ENCODE measurements around the gene ZNF653. TPM values are rescaled to one million over a fixed set of nuclear protein-coding genes. Genes with fewer than 3 reads are reported as not detected.
"Not testable (repeated sequence)": the region's sequence is repeated elsewhere in the genome, so short reads cannot be mapped to it uniquely, and the experiment has no call there.

ZNF653 gene
- total RNA-seq, 1 donor from 2014 or later = 16.5 TPM

DNA sequence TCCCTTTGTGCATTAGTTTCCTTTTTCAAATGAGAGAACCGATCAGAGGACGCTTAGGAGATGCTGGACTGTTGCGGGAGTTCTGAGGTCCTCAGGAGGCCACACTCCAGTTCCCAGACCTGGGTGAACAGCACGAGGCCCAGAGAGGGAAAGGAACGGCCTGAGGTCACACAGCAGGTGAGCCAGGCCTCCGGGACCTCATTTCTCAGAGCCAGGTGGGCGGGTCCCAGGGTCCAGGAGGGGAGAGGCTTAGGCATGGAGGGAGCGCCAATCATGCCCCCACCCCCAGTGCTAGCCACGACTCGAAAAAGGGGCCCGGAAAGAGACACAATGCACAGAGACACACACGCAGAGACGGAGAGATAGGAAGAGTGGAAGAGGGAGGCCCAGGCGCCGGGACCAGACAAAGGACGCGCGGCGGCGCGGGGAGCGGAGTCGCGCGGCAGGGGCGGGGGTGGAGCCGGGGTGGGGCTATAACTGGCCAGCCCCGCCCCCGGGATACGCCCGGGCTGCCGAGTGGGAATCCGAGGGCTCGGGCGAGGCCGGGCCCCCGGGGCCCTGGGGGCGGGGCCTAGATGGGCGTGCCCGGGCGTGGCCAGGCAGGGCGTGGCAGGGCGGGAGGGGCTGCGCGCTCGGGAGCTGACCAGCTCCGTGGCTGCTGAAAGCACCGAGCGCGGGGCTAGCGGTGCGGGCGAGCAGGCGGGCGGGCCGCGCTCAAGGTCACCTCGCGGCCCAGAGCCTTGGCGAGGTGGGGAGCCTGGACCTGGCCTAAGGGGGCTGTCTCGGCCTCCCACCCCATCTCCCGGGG, 26.3 kb downstream of the ZNF653 start:
- TF ChIP-seq, protein P1, sequence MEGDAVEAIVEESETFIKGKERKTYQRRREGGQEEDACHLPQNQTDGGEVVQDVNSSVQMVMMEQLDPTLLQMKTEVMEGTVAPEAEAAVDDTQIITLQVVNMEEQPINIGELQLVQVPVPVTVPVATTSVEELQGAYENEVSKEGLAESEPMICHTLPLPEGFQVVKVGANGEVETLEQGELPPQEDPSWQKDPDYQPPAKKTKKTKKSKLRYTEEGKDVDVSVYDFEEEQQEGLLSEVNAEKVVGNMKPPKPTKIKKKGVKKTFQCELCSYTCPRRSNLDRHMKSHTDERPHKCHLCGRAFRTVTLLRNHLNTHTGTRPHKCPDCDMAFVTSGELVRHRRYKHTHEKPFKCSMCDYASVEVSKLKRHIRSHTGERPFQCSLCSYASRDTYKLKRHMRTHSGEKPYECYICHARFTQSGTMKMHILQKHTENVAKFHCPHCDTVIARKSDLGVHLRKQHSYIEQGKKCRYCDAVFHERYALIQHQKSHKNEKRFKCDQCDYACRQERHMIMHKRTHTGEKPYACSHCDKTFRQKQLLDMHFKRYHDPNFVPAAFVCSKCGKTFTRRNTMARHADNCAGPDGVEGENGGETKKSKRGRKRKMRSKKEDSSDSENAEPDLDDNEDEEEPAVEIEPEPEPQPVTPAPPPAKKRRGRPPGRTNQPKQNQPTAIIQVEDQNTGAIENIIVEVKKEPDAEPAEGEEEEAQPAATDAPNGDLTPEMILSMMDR (IDR thresholded peaks at IDR 0.05; ENCODE audit: unreplicated experiment) = no peak
- H3K27ac Mint-ChIP-seq = no peak overlapping the region
- peaks cover 68% of the 10 kb centered on the region for H3K27me3 Mint-ChIP-seq (ENCODE audit: low read depth)
- DNase-seq (ENCODE audit: low spot score in 2 of 2, unreplicated experiment in 2 of 2) = no peak
- no peaks in the 10 kb centered on the region for H3K9me3 Mint-ChIP-seq
- H3K36me3 Mint-ChIP-seq = peaks cover 3% of the 10 kb centered on the region
- H3K4me1 Mint-ChIP-seq = peaks cover 10% of the 10 kb centered on the region
- peak overlapping the region; percentile 10 for H3K4me3 Mint-ChIP-seq

DNA sequence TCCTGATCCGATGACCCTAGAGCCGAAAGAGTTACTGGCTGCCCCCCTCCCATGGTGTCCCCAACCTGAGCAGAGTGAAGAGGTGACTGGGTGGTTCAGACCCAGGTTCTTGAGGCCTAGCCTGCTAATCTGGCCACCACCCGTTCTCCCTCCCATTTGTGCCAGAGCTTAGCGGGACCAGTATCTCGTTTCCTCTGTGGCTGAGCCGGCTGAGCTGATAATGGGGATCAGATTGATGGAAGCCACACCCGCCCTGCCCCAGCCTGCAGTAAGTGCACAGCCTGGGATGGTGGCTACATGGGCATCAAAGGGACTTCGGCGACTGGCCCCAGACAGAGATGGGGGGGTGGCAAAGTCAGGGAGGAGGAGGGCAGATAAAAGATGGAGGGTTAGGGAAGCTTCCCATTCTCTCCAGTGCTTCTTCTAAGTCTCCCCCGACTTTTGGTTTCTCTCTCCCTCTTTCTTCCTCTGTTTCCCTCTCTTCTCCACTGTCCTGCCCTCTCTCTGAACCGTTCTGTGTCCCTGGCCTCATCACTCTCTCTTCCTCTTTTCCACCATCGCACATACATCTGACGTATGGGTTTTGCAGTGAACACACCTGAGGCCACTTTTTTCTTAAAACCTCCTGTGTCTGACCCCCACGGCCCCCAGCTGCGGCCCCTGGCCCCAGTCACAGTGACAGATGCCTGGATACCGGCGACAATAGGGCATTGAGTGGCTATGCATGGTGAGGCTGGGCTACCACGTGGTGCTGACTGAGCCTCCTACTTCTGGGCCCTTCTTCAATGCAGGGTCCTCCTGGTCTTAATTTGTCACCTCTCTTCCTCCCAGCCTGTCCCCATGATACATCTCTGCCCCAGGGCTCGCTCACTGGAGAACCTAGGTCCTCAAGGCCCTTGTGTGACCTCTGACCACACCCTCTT, 27.2 kb downstream of the ZNF653 start:
- H3K4me1 Mint-ChIP-seq = peaks cover 10% of the 10 kb centered on the region
- no peaks in the 10 kb centered on the region for H3K36me3 Mint-ChIP-seq
- TF ChIP-seq, protein P1 (IDR thresholded peaks at IDR 0.05; ENCODE audit: unreplicated experiment) = no peak
- no peak overlapping the region for H3K27ac Mint-ChIP-seq
- peaks cover 67% of the 10 kb centered on the region for H3K27me3 Mint-ChIP-seq (ENCODE audit: low read depth)
- peak overlapping the region; percentile 10 for H3K4me3 Mint-ChIP-seq
- no peak for DNase-seq (ENCODE audit: low spot score in 2 of 2, unreplicated experiment in 2 of 2)
- H3K9me3 Mint-ChIP-seq = no peaks in the 10 kb centered on the region

DNA sequence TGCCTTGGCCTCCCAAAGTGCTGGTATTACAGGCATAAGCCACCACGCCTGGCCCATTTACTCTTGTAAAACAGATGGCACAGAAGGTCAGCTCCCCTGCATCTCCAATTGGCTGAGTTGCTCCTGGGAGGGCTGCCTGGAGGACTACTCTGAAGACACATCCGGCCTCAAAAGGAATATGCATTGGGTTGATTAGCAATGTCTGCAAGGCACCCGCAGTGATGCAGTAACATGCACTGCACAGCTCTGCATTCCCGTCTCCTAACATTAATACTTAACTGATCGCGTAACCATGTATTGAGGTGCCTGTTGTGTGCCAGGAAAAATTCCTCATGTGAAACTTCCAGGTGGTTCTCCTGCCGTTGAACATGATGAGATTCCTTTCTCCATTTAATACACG, 29.8 kb downstream of the ZNF653 start:
- TF ChIP-seq, protein P1 (IDR thresholded peaks at IDR 0.05; ENCODE audit: unreplicated experiment) = no peak
- Mint-ChIP-seq H3K36me3 (no peaks in the 10 kb centered on the region), H3K4me3 (no peak overlapping the region), H3K4me1 (peaks cover 5% of the 10 kb centered on the region), H3K27ac (no peak overlapping the region), H3K9me3 (no peaks in the 10 kb centered on the region), H3K27me3 (ENCODE audit: low read depth) (peaks cover 57% of the 10 kb centered on the region)
- no peak for DNase-seq (ENCODE audit: low spot score in 2 of 2, unreplicated experiment in 2 of 2)

DNA sequence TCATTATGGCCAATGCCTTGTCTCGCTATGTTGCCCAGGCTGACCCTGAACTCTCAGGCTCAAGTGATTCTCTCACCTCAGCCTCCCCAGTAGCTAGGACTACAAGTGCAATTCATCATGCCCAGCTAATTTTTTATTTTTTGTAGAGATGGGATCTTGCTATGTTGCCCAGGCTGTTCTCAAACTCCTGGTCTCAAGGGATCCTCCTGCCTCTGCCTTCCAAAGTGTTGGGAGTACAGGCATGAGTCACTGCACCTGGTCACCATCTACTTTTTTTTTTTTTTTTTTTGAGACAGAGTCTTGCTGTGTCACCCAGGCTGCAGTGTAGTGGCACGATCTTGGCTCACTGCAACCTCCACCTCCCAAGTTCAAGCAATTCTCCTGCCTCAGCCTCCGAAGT, 30.3 kb downstream of the ZNF653 start:
- not testable (repeated sequence) for H3K9me3 Mint-ChIP-seq; H3K36me3 Mint-ChIP-seq; H3K4me1 Mint-ChIP-seq; H3K27ac Mint-ChIP-seq; DNase-seq (ENCODE audit: low spot score in 2 of 2, unreplicated experiment in 2 of 2); H3K4me3 Mint-ChIP-seq
- peaks cover 57% of the 10 kb centered on the region for H3K27me3 Mint-ChIP-seq (ENCODE audit: low read depth)

DNA sequence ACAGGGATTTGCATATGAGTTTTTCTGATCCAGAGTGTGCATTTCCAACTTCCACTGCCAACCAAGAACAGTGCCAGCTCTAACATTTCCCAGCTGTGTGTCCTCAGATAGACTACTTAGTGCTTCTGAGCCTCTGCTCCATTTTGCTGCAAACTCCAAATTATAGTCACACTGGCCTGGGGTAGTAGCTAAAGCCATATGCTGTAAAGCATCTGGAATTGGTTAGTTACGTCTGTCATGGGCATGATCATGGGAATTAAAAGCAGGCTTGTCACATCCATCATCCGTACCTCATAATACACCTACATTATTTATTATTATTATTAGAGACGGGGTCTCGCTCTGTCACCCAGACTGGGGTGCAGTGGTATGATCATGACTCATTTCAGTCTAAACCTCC, 31.9 kb downstream of the ZNF653 start:
- H3K9me3 Mint-ChIP-seq = no peaks in the 10 kb centered on the region
- TF ChIP-seq, protein P1 (IDR thresholded peaks at IDR 0.05; ENCODE audit: unreplicated experiment) = no peak
- no peak for DNase-seq (ENCODE audit: low spot score in 2 of 2, unreplicated experiment in 2 of 2)
- H3K27ac Mint-ChIP-seq = no peak overlapping the region
- no peak overlapping the region for H3K4me3 Mint-ChIP-seq
- no peaks in the 10 kb centered on the region for H3K36me3 Mint-ChIP-seq
- H3K27me3 Mint-ChIP-seq (ENCODE audit: low read depth) = peaks cover 48% of the 10 kb centered on the region
- no peaks in the 10 kb centered on the region for H3K4me1 Mint-ChIP-seq

DNA sequence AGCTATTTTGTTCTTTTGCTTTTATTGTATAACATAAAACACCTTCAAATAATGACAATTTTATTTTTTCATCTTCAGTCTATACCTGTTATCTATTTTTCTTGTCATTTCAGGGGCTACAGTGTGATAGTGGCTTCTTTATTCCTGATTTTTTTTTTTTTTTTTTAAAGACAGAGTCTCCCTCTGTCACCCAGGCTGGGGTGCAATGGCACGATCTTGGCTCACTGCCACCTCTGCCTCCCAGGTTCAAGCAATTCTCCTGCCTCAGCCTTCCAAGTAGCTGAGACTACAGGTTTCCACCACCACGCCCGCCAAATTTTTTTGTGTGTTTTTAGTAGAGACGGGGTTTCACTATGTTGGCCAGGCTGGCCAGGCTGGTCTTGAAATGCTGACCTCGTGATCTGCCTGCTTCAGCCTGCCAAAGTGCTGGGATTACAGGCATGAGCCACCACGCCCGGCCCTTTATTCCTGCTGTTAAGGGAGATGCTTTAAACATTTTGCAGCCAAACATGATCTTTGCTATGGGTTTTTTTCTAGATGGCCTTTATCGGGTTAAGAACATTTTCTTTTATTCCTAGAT, 37.3 kb downstream of the ZNF653 start:
- H3K4me1 Mint-ChIP-seq = not testable (repeated sequence)

More for the DNA sequence above, 37.3 kb downstream of the ZNF653 start:
- not testable (repeated sequence) for H3K4me3 Mint-ChIP-seq; DNase-seq (ENCODE audit: low spot score in 2 of 2, unreplicated experiment in 2 of 2); H3K27ac Mint-ChIP-seq; H3K9me3 Mint-ChIP-seq; H3K36me3 Mint-ChIP-seq
- H3K27me3 Mint-ChIP-seq (ENCODE audit: low read depth) = peaks cover 13% of the 10 kb centered on the region
